GM23338 (cell line): ENCODE measurements around the gene PPCDC. TPM values are rescaled to one million over a fixed set of nuclear protein-coding genes. Genes with fewer than 3 reads are reported as not detected.

Experiments used
- ATAC-seq: fragments of 200-7000 bp; cut with Tn5 transposase; 3 replicates; pipeline ENCODE4 v1.9.1; 2020
- DNase-seq: peaks from one replicate; pipeline ENCODE4 v3.0.0-alpha.2; 2015; ENCODE audit warnings: low spot score
- H2AFZ ChIP-seq: fragments of 200-600 bp; sonication (generic); 2 replicates; pipeline ENCODE4 v1.8.0; 2016; ENCODE audit warnings: antibody characterized with exemption, mild to moderate bottlenecking, moderate library complexity
- H3F3A ChIP-seq: fragments of 200-600 bp; sonication (generic); replicated peaks from 2 replicates; pipeline ENCODE4 v1.8.0; 2017; ENCODE audit warnings: antibody characterized with exemption, mixed run types, low read depth
- H3K27ac ChIP-seq: fragments of 200-600 bp; sonication (generic); 2 replicates; pipeline ENCODE4 v1.6.1; 2016; ENCODE audit warnings: low read depth
- H3K27me3 ChIP-seq: fragments of 200-600 bp; sonication (generic); 2 replicates; pipeline ENCODE4 v1.8.0; 2016; ENCODE audit warnings: mild to moderate bottlenecking, mixed run types, moderate library complexity; ENCODE audit not compliant: insufficient read depth
- H3K36me3 ChIP-seq: fragments of 200-600 bp; sonication (generic); 2 replicates; pipeline ENCODE4 v1.8.0; 2016; ENCODE audit warnings: mild to moderate bottlenecking; ENCODE audit not compliant: insufficient read depth
- H3K4me1 ChIP-seq: fragments of 200-600 bp; sonication (generic); 2 replicates; pipeline ENCODE4 v1.8.0; 2016; ENCODE audit warnings: mild to moderate bottlenecking, moderate library complexity; ENCODE audit not compliant: insufficient read depth
- H3K4me2 ChIP-seq: fragments of 200-600 bp; sonication (generic); 2 replicates; pipeline ENCODE4 v1.7.1; 2017; ENCODE audit warnings: mixed run types
- H3K4me3 ChIP-seq: fragments of 200-600 bp; sonication (generic); 2 replicates; pipeline ENCODE4 v1.6.1; 2016; ENCODE audit warnings: mixed run types
- H3K79me2 ChIP-seq: fragments of 200-600 bp; sonication (generic); replicated peaks from 2 replicates; pipeline ENCODE4 v1.8.0; 2017; ENCODE audit warnings: mild to moderate bottlenecking; ENCODE audit not compliant: insufficient read depth
- H3K9me2 ChIP-seq: fragments of 200-600 bp; sonication (generic); 2 replicates; pipeline ENCODE4 v1.8.0; 2017; ENCODE audit not compliant: insufficient read depth
- H4K20me1 ChIP-seq: fragments of 200-600 bp; sonication (generic); replicated peaks from 2 replicates; pipeline ENCODE4 v1.8.0; 2017; ENCODE audit warnings: mild to moderate bottlenecking; ENCODE audit not compliant: insufficient read depth
- H3K27ac Mint-ChIP-seq: 2 replicates; pipeline ENCODE4 v1.8.0; 2020; ENCODE audit warnings: inconsistent platforms, mild to moderate bottlenecking, moderate library complexity, mixed read lengths
- H3K27me3 Mint-ChIP-seq: 3 replicates; pipeline ENCODE4 v1.8.0; 2022; ENCODE audit warnings: low read depth, mild to moderate bottlenecking, moderate library complexity, mixed read lengths, inconsistent platforms; ENCODE audit not compliant: insufficient read depth, poor library complexity
- H3K36me3 Mint-ChIP-seq: 3 replicates; pipeline ENCODE4 v1.8.0; 2021; ENCODE audit warnings: low read depth, mild to moderate bottlenecking, inconsistent platforms, moderate library complexity, mixed read lengths
- H3K4me1 Mint-ChIP-seq: 3 replicates; pipeline ENCODE4 v1.8.0; 2020; ENCODE audit warnings: mild to moderate bottlenecking, inconsistent platforms, mixed read lengths
- H3K4me3 Mint-ChIP-seq: 3 replicates; pipeline ENCODE4 v1.8.0; 2021; ENCODE audit warnings: moderate library complexity, mild to moderate bottlenecking, inconsistent platforms, mixed read lengths
- H3K9me3 Mint-ChIP-seq: 3 replicates; pipeline ENCODE4 v1.8.0; 2020; ENCODE audit warnings: moderate library complexity, mild to moderate bottlenecking, inconsistent platforms, mixed read lengths
- CREB1 ChIP-seq: fragments of 250-450 bp; sonication (Bioruptor Pico); IDR thresholded peaks from 2 replicates; pipeline ENCODE4 v1.5.0; 2020; ENCODE audit warnings: low read depth, mild to moderate bottlenecking, moderate library complexity
- CTCF ChIP-seq, 2 experiments: fragments of 200-600 bp in 1 of 2; sonication (generic) in 1 of 2; conservative IDR thresholded peaks; 2 replicates each; pipeline versions ENCODE4 v1.5.1 to v1.6.1; 2016 to 2017; ENCODE audit warnings: antibody characterized with exemption in 2 of 2, low read depth in 2 of 2, mild to moderate bottlenecking in 2 of 2, moderate library complexity in 1 of 2
- EZH2 ChIP-seq: fragments of 200-600 bp; sonication (generic); IDR thresholded peaks from one replicate; pipeline ENCODE4 v1.8.0; 2017; ENCODE audit warnings: antibody characterized with exemption, mild to moderate bottlenecking, low read depth; ENCODE audit not compliant: unreplicated experiment
- EZH2phosphoT487 ChIP-seq: fragments of 200-600 bp; sonication (generic); IDR thresholded peaks from one replicate; pipeline ENCODE4 v1.8.1; 2018; ENCODE audit warnings: antibody characterized with exemption; ENCODE audit not compliant: unreplicated experiment
- JUNB ChIP-seq: IDR thresholded peaks from one replicate; pipeline ENCODE4 v1.6.1; 2016; ENCODE audit warnings: antibody characterized with exemption; ENCODE audit not compliant: unreplicated experiment
- NANOG ChIP-seq: IDR thresholded peaks from 2 replicates; pipeline ENCODE4 v1.6.1; 2016; ENCODE audit warnings: antibody characterized with exemption, borderline replicate concordance
- POLR2AphosphoS5 ChIP-seq: IDR thresholded peaks from 2 replicates; pipeline ENCODE4 v1.6.1; 2016; ENCODE audit warnings: antibody characterized with exemption, low read depth
- STAT1 ChIP-seq: IDR thresholded peaks from one replicate; pipeline ENCODE4 v1.6.1; 2016; ENCODE audit warnings: antibody characterized with exemption; ENCODE audit not compliant: unreplicated experiment
- ZNF114 ChIP-seq: fragments of 250-450 bp; sonication (Bioruptor Pico); IDR thresholded peaks from 2 replicates; pipeline ENCODE4 v1.5.0; 2020; ENCODE audit warnings: mild to moderate bottlenecking, moderate library complexity
- ZNF331 ChIP-seq: fragments of 250-450 bp; sonication (Bioruptor Pico); IDR thresholded peaks from 2 replicates; pipeline ENCODE4 v1.5.0; 2020; ENCODE audit warnings: low read depth, mild to moderate bottlenecking, moderate library complexity
- ZNF462 ChIP-seq: fragments of 250-450 bp; sonication (Bioruptor Pico); IDR thresholded peaks from 2 replicates; pipeline ENCODE4 v1.5.0; 2020; ENCODE audit warnings: mild to moderate bottlenecking, moderate library complexity
- polyA plus RNA-seq: library from polyadenylated mRNA; unstranded; fragments of >200 nt; fragmentation: Nextera tagmentation; extraction: Ambion mirVana; gene quantifications from 2 replicates; pipeline ENCODE4 v1.2.1, GENCODE V29; 2016
- total RNA-seq: library from RNA; depleted of rRNA; stranded (reverse); fragments of >200 nt; shearing (Covaris generic); gene quantifications from 2 replicates; pipeline ENCODE4 v1.2.3, GENCODE V29; 2014
- TF ChIP-seq, protein P1 (sequence below): IDR thresholded peaks from one replicate; pipeline ENCODE4 v1.6.1; 2018; ENCODE audit warnings: antibody characterized with exemption; ENCODE audit not compliant: unreplicated experiment
- TF ChIP-seq, protein P2 (sequence below): IDR thresholded peaks from 2 replicates; pipeline ENCODE4 v1.6.1; 2016; ENCODE audit warnings: antibody characterized with exemption

Gene PPCDC
- total and polyA plus RNA-seq, 2 experiments from 2014 or later, result 17.8 to 40.2 TPM

- Histone ChIP-seq H3K9me2 (no peaks in the 10 kb centered on the region), H2AFZ (no peak overlapping the region), H3K27me3 (peaks cover 5% of the 10 kb centered on the region; the same call in 1 of the 2 replicates), H3K36me3 (no peaks in the 10 kb centered on the region; the same call in 1 of the 2 replicates), H4K20me1 (no peaks in the 10 kb centered on the region; the same call in 1 of the 2 replicates), H3K27ac (no peak overlapping the region), H3K4me1 (peaks cover 12% of the 10 kb centered on the region; the same call in 1 of the 2 replicates), H3K4me3 (no peak overlapping the region), H3F3A (no peaks in the 10 kb centered on the region), H3K4me2 (no peak overlapping the region), H3K79me2 (peaks cover 10% of the 10 kb centered on the region)
- H3K27me3 Mint-ChIP-seq, result peaks cover 22% of the 10 kb centered on the region
- H3K9me3 Mint-ChIP-seq, result no peaks in the 10 kb centered on the region
- TF ChIP-seq, protein P1, sequence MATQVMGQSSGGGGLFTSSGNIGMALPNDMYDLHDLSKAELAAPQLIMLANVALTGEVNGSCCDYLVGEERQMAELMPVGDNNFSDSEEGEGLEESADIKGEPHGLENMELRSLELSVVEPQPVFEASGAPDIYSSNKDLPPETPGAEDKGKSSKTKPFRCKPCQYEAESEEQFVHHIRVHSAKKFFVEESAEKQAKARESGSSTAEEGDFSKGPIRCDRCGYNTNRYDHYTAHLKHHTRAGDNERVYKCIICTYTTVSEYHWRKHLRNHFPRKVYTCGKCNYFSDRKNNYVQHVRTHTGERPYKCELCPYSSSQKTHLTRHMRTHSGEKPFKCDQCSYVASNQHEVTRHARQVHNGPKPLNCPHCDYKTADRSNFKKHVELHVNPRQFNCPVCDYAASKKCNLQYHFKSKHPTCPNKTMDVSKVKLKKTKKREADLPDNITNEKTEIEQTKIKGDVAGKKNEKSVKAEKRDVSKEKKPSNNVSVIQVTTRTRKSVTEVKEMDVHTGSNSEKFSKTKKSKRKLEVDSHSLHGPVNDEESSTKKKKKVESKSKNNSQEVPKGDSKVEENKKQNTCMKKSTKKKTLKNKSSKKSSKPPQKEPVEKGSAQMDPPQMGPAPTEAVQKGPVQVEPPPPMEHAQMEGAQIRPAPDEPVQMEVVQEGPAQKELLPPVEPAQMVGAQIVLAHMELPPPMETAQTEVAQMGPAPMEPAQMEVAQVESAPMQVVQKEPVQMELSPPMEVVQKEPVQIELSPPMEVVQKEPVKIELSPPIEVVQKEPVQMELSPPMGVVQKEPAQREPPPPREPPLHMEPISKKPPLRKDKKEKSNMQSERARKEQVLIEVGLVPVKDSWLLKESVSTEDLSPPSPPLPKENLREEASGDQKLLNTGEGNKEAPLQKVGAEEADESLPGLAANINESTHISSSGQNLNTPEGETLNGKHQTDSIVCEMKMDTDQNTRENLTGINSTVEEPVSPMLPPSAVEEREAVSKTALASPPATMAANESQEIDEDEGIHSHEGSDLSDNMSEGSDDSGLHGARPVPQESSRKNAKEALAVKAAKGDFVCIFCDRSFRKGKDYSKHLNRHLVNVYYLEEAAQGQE, result no peak
- TF ChIP-seq EZH2 (no peak), NANOG (no peak), CREB1 (CRISPR knock-in tag) (no peak), ZNF331 (CRISPR knock-in tag) (no peak), ZNF462 (CRISPR knock-in tag) (no peak), CTCF (conservative IDR thresholded peaks at IDR 0.05; ENCODE audit: low read depth in 2 of 2) (no peak), STAT1 (no peak), ZNF114 (CRISPR knock-in tag) (no peak), EZH2phosphoT487 (no peak), JUNB (no peak), POLR2AphosphoS5 (no peak)
- TF ChIP-seq, protein P2, sequence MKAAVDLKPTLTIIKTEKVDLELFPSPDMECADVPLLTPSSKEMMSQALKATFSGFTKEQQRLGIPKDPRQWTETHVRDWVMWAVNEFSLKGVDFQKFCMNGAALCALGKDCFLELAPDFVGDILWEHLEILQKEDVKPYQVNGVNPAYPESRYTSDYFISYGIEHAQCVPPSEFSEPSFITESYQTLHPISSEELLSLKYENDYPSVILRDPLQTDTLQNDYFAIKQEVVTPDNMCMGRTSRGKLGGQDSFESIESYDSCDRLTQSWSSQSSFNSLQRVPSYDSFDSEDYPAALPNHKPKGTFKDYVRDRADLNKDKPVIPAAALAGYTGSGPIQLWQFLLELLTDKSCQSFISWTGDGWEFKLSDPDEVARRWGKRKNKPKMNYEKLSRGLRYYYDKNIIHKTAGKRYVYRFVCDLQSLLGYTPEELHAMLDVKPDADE, result no peak
- H3K36me3 Mint-ChIP-seq, result peaks cover 6% of the 10 kb centered on the region; the same call in 2 of the 3 replicates
- no peak overlapping the region for H3K27ac Mint-ChIP-seq
- no peak overlapping the region for H3K4me3 Mint-ChIP-seq
- DNase-seq (no peak), ATAC-seq (no peak)
- peaks cover 14% of the 10 kb centered on the region for H3K4me1 Mint-ChIP-seq
These were observed 29.2 kb upstream of the PPCDC start for GRCh38 chr15:74994236-74994635.
